Measurements from ENCODE around the gene NWD2.

- TF ChIP-seq ZNF274 (IDR thresholded peaks at IDR 0.05; ENCODE audit: low read depth, low read length) (no peak), YY1 (IDR thresholded peaks at IDR 0.05; ENCODE audit: insufficient read depth, insufficient read length) (no peak), SUZ12 (IDR thresholded peaks at IDR 0.05; ENCODE audit: extremely low read depth, insufficient read depth, insufficient read length) (no peak)
Measured at GRCh38 chr4:37451656-37452055, 207.1 kb downstream of the NWD2 start.

Data from NT2/D1 (cell line).